Hippocampal formation (tissue), 2 donors: ENCODE results near the gene DLG2.
"Not testable (repeated sequence)": the region's sequence is repeated elsewhere in the genome, so short reads cannot be mapped to it uniquely, and the experiment has no call there.

Experiments used
- DNase-seq, 2 donors: peaks; one replicate each; lab custom pipeline; 2025; lab: John Stamatoyannopoulos, UW

Gene DLG2

DNA sequence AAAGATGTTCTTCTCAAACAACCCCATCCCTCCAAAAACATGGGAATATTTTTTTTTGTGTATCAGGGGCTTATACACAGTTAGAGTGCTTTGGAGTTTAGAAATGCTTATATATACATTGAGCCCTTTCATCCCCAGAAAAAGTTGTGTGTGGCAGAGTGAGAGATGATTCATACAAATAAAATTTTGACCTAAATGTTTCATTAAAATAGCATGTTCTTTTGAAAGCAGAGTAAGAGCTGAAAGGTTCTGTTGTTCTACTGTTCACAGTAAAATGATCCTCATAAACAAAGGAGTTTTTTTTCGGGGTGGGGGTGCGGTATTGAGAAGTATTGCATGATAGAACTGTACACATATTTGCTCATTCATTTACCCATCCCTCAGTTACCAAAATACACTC lies 512.4 kb downstream of the DLG2 start:
- DNase-seq: no peak

DNA sequence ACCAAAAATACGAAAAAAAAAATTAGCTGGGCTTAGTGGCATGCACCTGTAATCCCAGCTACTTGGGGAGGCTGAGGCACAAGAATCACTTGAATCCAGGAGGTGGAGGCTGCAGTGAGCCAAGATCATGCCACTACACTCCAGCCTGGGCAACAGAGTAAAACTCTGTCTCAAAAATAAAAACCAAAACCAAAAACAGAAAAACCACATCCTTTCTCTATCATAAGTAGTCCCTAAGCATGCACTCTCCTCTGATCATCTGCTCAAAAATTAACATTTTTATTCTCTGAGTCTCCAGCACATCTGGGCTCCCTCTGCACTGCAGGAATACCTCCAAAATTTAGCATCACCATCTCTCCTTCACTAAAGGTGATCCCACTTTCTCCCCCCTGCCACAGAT lies 516.9 kb downstream of the DLG2 start:
- DNase-seq: not testable (repeated sequence)

DNA sequence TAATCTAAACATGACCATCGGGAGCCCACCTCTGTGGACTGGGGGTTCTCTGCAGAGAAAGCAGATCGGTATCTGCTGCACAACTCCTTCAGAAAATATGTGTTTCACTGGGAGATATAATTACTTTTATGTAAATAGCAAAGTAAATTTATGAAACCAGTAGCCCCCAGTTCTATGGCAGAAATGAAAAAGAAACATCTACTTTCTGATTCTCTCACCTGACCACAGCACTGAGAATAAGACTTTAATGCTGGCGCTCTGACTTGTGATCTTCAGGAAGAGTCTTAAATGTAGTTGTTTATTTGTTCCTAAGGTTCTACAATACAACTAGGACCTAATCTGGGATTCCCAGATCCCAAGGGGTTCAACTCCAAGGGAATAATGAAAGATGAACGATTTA lies 518.0 kb downstream of the DLG2 start:
- DNase-seq: no peak

GRCh38 chr11:85105868-85106267 lies 521.3 kb downstream of the DLG2 start:
- no peak for DNase-seq

DNA sequence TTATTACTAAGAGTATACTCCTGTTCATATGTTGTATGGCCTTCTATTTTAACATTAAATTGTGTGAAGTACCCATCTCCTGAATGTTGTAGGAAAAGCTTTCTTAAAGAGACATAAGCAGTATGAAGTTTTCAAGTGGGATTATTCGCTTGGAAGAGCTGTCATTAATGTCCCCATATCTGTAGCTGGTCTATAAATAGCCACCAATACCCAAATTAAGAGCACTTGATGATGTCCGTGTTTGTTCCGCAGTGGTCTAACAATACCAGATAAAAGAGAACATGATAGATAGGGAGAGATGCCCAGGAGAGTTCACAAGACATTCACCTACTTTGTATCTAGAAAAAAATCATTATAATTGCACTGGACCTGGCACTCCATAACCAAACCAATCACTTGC lies 527.6 kb downstream of the DLG2 start:
- DNase-seq: no peak

- no peak for DNase-seq
These were observed 528.1 kb downstream of the DLG2 start for GRCh38 chr11:85098996-85099395.

GRCh38 chr11:85096939-85097338 lies 530.2 kb downstream of the DLG2 start:
- no peak for DNase-seq

DNA sequence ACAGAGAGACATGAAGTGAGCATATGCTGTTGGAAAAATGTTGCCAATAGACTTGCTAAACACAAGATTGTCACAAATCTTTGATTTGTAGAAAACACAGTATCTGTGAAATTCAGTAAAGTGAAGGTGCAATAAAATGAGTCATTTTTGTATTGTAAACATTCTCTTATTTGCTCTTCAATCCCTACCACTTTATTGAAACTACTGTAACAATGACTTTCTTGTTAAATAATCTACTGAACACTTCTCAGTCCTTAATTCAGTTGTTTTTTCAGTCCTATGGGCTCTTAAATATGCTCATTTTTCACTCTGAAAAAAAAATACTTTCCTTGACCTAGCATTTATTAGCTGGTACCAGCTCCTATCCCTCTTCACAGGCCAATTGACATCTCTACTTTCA lies 531.9 kb downstream of the DLG2 start:
- DNase-seq: no peak

- DNase-seq: no peak
These were observed 532.3 kb downstream of the DLG2 start for GRCh38 chr11:85094795-85095194.

DNA sequence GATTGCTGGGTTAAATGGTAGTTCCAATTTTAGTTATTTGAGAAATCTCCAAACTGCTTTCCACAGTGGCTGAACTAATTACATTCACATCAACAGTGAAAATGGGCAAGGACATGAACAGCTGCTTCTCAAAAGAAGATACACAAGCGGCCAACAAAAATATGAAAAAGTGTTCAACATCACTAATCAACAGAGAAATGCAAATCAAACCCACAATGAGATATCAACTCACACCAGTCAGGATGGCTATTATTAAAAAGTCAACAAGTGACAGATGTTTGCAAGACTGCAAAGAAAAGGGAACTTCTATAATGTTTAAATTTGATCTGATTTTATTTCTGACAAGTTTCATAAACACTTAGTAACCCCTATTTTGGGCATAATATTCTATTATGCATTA lies 537.5 kb downstream of the DLG2 start:
- DNase-seq: no peak

GRCh38 chr11:85088286-85088685 lies 538.9 kb downstream of the DLG2 start:
- DNase-seq: no peak

DNA sequence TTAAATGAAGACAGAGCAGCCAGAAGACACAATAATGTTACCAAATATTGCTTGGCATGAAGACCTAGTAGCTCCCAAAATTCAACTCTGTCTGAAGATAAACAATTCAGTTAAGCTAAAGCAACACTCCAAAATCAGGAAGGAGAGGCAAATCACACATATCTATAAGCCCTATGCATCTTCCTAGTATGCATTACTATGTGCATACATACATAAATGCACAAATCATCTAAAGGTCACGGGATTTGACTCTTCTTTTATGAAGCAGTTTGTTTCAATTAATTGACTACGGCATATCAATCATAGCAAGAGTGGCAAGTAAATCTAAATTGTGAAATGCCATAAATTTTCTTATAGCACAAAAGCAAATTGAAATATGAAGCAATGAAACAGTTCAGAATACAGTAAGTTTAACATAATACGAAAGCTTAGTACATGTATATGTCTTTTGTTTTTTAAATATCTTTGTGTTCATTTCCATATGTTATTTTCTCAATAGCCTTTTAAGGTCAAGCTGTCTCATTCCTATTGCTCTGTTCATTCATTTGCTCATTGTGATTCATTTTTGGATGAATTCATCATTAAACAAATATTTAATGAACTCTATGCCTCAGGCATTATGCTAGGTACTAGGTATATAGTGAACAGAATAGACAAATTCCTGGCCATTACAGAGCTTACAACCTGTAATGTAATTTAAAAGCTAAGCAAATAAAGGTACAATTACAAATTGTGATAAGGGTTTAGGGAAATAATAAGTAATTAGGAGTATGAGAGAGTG lies 540.5 kb downstream of the DLG2 start:
- DNase-seq: no peak

GRCh38 chr11:85076535-85077330 lies 550.4 kb downstream of the DLG2 start:
- no peak for DNase-seq

DNA sequence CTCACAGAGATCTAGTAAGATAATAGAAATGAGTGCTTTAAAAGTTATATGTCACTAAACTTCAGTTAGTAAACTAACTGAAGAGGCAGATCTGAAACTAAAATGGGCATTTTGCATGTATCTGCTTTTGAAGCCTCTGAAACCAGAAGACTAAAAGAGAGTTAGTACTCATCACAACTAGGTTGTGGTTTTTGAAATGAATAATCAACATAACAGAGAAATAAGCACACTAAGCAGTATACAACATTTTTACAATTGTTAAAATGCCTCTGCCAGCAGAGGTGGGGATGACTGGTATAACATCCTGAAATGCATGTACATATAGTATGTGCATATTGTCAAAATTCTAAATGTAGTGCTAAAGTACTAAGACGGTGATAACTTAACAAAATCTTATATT lies 564.5 kb downstream of the DLG2 start:
- DNase-seq: no peak

GRCh38 chr11:85052636-85053035 lies 574.5 kb downstream of the DLG2 start:
- no peak for DNase-seq

DNA sequence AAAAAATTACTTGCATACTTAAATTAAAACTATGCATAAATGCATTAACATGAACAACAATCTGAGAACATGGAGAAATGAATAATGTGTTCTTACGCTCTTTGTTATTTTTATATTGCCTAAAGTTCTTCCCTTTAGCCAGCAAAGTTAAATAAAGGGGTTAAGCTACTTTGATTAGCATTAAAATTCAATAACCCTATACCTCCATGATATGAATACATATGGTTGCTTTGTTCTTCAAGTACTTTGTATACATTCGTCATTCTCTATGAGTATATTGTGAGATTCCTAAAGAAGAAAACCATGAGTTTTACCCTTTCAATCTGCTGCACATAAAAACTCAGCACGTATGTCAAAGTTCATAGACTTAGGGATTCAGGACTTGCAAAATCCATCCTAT lies 578.3 kb downstream of the DLG2 start:
- DNase-seq: no peak

GRCh38 chr11:85045716-85046115 lies 581.4 kb downstream of the DLG2 start:
- no peak for DNase-seq

- DNase-seq: no peak
These were observed 582.2 kb downstream of the DLG2 start for GRCh38 chr11:85044911-85045310.

DNA sequence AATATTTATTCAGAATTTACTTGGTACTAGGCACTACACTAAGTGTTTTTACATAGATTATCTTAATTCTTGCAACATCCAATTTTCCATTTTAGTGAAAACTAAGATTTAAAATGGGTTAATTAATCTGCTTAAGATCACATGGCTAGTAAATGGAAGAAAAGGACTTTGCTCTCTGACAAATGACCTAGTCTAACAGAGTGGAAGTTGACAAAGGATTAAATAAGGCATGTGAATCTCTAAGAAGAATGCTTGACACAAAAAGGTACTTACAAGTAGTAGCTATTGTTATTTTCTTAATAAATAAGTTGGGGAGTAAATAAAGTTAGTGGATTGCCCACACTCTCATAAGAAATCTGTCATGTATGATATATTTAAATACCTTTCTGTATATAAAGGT lies 584.8 kb downstream of the DLG2 start:
- DNase-seq: no peak

DNA sequence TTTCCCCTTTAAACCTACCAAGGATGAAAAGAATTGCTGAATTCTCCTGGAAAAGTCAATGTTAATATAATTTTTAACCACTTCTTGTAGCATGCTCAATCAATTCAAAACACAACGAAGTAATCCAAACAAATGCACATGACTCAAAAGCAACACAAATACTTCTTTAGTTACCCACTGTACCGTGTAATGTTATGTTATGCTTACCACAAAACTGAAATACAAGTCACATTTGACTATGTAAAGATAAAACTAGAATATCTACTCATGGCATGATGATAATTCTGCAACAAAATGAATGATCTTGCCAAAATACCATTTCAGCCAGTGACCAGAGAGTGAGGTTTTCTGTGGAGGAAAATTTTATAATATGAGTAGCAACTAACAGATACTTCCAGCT lies 587.0 kb downstream of the DLG2 start:
- no peak for DNase-seq

GRCh38 chr11:85029964-85030363 lies 597.2 kb downstream of the DLG2 start:
- no peak for DNase-seq

GRCh38 chr11:85028329-85029101 lies 598.6 kb downstream of the DLG2 start:
- no peak for DNase-seq

GRCh38 chr11:85027346-85027745 lies 599.8 kb downstream of the DLG2 start:
- DNase-seq: no peak
